Activated naive CD4-positive, alpha-beta T cell treated with anti-CD3 and anti-CD28 coated beads, Interleukin-2, amount 50 U/mL, for 24 hours (primary cell): Measurements from ENCODE around the gene ADAM17.

Source experiments
- H3K27ac Mint-ChIP-seq: one replicate; pipeline ENCODE4 v1.8.0; 2021; ENCODE audit warnings: mild to moderate bottlenecking, mixed read lengths
- H3K27me3 Mint-ChIP-seq: one replicate; pipeline ENCODE4 v1.8.0; 2021; ENCODE audit warnings: mixed read lengths
- H3K36me3 Mint-ChIP-seq: one replicate; pipeline ENCODE4 v1.8.0; 2021; ENCODE audit warnings: mixed read lengths
- H3K4me1 Mint-ChIP-seq: one replicate; pipeline ENCODE4 v1.8.0; 2021; ENCODE audit warnings: mixed read lengths
- H3K4me3 Mint-ChIP-seq: one replicate; pipeline ENCODE4 v1.8.0; 2021; ENCODE audit warnings: mild to moderate bottlenecking, mixed read lengths
- H3K9me3 Mint-ChIP-seq: one replicate; pipeline ENCODE4 v1.8.0; 2021; ENCODE audit warnings: mixed read lengths

Gene ADAM17

DNA sequence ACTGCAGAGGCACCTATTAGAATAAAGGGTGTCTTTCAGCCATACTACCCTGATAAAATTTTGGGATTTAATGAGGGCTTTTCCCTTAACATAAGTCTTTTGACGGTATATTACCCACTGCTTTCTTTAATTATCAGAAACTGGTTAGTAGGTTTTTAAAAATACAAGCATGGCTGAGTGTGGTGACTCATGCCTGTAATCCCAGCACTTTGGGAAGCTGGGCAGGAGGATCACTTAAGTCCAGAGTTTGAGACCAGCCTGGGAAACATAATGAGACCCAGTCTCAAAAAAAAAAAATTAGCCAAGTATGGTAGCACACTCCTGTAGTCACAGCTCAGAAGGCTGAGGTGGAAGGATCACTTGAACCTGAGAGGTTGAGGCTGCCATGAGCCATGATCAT lies 116.1 kb downstream of the ADAM17 start:
- H3K4me3 Mint-ChIP-seq: no peak overlapping the region
- H3K4me1 Mint-ChIP-seq: no peaks in the 10 kb centered on the region
- peaks cover 24% of the 10 kb centered on the region for H3K36me3 Mint-ChIP-seq
- H3K27me3 Mint-ChIP-seq: no peaks in the 10 kb centered on the region
- H3K9me3 Mint-ChIP-seq: no peaks in the 10 kb centered on the region
- H3K27ac Mint-ChIP-seq: no peak overlapping the region
